ENCODE measurements around the gene CPNE6. TPM values are rescaled to one million over a fixed set of nuclear protein-coding genes. Genes with fewer than 3 reads are reported as not detected.

Gene CPNE6
- total and polyA plus RNA-seq, 2 of the 13 experiments (the other 11 are each of a cell fraction or from before 2014, with no cell fraction given), result not detected

DNA sequence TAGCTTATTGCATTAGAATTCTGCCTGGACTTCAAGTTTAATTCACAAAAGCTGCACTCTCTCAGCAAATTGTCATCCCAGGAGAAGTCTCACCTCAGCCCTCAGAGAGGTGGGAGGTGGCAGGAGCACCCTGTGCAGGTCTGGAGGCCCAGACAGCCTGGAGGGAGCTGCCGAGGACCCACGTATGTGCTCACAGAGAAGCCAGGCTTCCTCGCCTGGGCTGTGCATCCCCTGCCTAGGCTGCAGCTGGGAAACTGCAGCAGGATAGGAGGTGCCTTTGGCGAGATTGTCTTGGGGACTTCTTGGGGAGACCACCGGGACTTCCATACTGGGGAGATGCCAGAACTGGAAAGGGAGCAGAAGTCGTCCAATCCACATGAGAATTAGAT, 8.8 kb downstream of the CPNE6 start (continued):
- TF ChIP-seq ZNF451 (CRISPR knock-in tag; IDR thresholded peaks at IDR 0.05) (0 out of 2 replicates have a peak, but pooled peaks have one; percentile 52), HIVEP1 (CRISPR knock-in tag; IDR thresholded peaks at IDR 0.05) (0 out of 2 replicates have a peak, but pooled peaks have one; percentile 0)

DNA sequence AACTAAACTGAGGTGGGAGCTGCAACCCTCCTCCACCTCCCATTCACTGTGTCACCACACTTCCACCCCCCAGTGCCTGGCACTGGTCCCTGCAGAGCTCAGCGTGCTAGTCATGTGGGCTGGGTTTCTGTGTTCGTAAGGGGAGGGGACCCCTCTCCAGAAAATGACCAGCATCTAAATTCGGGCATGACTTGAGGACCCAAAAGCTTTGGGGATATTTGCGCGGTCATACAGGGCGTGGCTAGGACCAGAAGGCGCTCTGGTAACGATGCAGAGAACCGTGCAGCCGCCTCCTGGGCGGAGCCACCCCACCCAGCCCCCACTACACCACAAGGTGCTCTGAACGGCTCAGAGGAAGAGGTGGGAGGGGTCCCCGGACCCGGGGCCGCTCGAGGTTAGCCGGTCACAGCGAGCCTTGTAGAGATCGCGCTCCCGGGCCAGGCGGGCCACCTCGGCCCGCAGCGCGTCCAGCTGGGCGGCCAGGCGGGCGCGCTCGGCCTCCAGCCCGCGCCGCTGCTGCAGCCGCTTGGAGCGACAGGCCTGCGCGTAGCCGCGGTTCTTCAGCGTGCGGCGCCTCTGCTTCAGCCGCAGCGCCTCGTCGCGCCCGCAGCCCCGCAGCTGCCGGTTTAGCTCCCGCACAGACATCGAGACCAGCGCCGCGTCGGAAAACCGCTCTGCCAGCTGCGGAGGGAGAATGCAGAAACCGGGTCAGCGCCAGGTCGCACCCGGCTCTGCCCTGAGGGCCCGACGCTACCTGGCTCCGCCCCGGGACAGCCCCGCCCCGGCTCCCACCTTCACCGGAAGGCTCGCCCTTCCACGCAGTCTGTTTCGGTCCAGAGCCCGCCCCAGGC, 9.8 kb downstream of the CPNE6 start:
- Histone ChIP-seq H3K9me3 (ENCODE audit: low read length) (no peaks in the 10 kb centered on the region), H3K79me2 (ENCODE audit: insufficient read depth, low read length) (no peaks in the 10 kb centered on the region), H3K9ac (ENCODE audit: insufficient read depth, low read depth, low read length) (peak overlapping the region; percentile 49; the same call in 1 of the 2 replicates), H3K36me3 (replicated peaks in 1 of 2; ENCODE audit: control insufficient read depth in 1 of 2, insufficient read depth in 2 of 2, low read length in 2 of 2) (no peaks in the 10 kb centered on the region), H3K27ac (ENCODE audit: extremely low read length, insufficient read depth, low read length) (no peak overlapping the region), H3K27me3 (ENCODE audit: control insufficient read depth in 1 of 2, insufficient read depth in 2 of 2, low read length in 2 of 2) (peaks cover 18 to 81% of the 10 kb centered on the region in 2 experiments), H3K4me3 (replicated peaks in 1 of 3; ENCODE audit: insufficient read depth in 1 of 3, low read depth in 2 of 3, low read length in 3 of 3) (peak overlapping the region; percentile 53 to 77 (median 73)), H4K20me1 (ENCODE audit: insufficient read depth, low read length) (no peaks in the 10 kb centered on the region), H2AFZ (ENCODE audit: low read length) (no peak overlapping the region), H3K4me1 (ENCODE audit: insufficient read depth, low read length) (peaks cover 22% of the 10 kb centered on the region), H3K4me2 (ENCODE audit: low read depth, low read length) (peak overlapping the region; percentile 87)
- in situ Hi-C loops (cut with HindIII; ENCODE audit: extremely low pct_ligation_motif_present, low pct_unique_long_range_greater_than_20kb) (no loop called here), intact Hi-C loops (cut with micrococcal nuclease; ENCODE audit: unreplicated experiment) (no loop called here)
- ATAC-seq (peak; percentile 83), DNase-seq (ENCODE audit: low spot score) (peak; percentile 38), FAIRE-seq (peak; percentile 66)
- ChIA-PET CTCF (ENCODE audit: low intra/inter-chr PET ratio, low total read pairs) (interaction anchor here (0.9 to 1.3 kb wide), 2 partner anchors 9 to 23 kb away, joined by 3 read pairs; no protein-coding TSS in a partner anchor), POLR2A (interaction anchor here (0.8 to 4.9 kb wide), 25 partner anchors 8 to 774 kb away, joined by 3 to 131 read pairs (median 6); partner anchors contain the start of genes BCL2L2, CARMIL3, CHMP4A and DCAF11)
- under 1% methylated on average over 71 of the region's 74 CpGs for WGBS (ENCODE audit: low lambda C conversion rate)
- BruUV-seq (replicated peaks), result no TSS peak
- TF ChIP-seq NR2C2 (CRISPR knock-in tag; IDR thresholded peaks at IDR 0.05; ENCODE audit: borderline replicate concordance) (no peak), HNRNPL (IDR thresholded peaks at IDR 0.05; ENCODE audit: low read depth, low read length) (0 out of 2 replicates have a peak, but pooled peaks have one; percentile 65), JUNB (CRISPR knock-in tag; IDR thresholded peaks at IDR 0.05; ENCODE audit: borderline replicate concordance) (no peak), CBX2 (IDR thresholded peaks at IDR 0.05; ENCODE audit: low read depth, low read length) (no peak), CBX2 (CRISPR knock-in tag; IDR thresholded peaks at IDR 0.05; ENCODE audit: low read depth) (peak; percentile 98; the same call in 1 of the 2 replicates), TCF7 (IDR thresholded peaks at IDR 0.05; ENCODE audit: low read depth) (no peak), SMC3 (IDR thresholded peaks at IDR 0.05; ENCODE audit: low read length) (no peak), ELF3 (CRISPR knock-in tag; IDR thresholded peaks at IDR 0.05) (0 out of 2 replicates have a peak, but pooled peaks have one; percentile 12), ZNF10 (CRISPR knock-in tag; IDR thresholded peaks at IDR 0.05; ENCODE audit: borderline replicate concordance, low read depth) (no peak), KDM1A (CRISPR knock-in tag; IDR thresholded peaks at IDR 0.05) (0 out of 2 replicates have a peak, but pooled peaks have one; percentile 38)
- TF ChIP-seq, protein P1, sequence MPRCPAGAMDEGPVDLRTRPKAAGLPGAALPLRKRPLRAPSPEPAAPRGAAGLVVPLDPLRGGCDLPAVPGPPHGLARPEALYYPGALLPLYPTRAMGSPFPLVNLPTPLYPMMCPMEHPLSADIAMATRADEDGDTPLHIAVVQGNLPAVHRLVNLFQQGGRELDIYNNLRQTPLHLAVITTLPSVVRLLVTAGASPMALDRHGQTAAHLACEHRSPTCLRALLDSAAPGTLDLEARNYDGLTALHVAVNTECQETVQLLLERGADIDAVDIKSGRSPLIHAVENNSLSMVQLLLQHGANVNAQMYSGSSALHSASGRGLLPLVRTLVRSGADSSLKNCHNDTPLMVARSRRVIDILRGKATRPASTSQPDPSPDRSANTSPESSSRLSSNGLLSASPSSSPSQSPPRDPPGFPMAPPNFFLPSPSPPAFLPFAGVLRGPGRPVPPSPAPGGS (CRISPR knock-in tag; IDR thresholded peaks at IDR 0.05), result peak; percentile 54
- TF ChIP-seq, protein P2, sequence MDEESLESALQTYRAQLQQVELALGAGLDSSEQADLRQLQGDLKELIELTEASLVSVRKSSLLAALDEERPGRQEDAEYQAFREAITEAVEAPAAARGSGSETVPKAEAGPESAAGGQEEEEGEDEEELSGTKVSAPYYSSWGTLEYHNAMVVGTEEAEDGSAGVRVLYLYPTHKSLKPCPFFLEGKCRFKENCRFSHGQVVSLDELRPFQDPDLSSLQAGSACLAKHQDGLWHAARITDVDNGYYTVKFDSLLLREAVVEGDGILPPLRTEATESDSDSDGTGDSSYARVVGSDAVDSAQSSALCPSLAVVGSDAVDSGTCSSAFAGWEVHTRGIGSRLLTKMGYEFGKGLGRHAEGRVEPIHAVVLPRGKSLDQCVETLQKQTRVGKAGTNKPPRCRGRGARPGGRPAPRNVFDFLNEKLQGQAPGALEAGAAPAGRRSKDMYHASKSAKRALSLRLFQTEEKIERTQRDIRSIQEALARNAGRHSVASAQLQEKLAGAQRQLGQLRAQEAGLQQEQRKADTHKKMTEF (CRISPR knock-in tag; IDR thresholded peaks at IDR 0.05), result peak; percentile 56; the same call in 1 of the 2 replicates
- TF ChIP-seq, protein P3, sequence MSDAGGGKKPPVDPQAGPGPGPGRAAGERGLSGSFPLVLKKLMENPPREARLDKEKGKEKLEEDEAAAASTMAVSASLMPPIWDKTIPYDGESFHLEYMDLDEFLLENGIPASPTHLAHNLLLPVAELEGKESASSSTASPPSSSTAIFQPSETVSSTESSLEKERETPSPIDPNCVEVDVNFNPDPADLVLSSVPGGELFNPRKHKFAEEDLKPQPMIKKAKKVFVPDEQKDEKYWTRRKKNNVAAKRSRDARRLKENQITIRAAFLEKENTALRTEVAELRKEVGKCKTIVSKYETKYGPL (CRISPR knock-in tag; IDR thresholded peaks at IDR 0.05), result no peak; the same call in 1 of the 2 replicates

Data from HepG2 (cell line).